HG03469 (cell line): ENCODE data around the gene STIM1.

Source experiments
- ATAC-seq: cut with Tn5 transposase; IDR thresholded peaks from one replicate; pipeline ENCODE4 v1.9.1; 2021; ENCODE audit warnings: mild to moderate bottlenecking, moderate library complexity, moderate number of reproducible peaks; ENCODE audit not compliant: unreplicated experiment

Gene STIM1

DNA sequence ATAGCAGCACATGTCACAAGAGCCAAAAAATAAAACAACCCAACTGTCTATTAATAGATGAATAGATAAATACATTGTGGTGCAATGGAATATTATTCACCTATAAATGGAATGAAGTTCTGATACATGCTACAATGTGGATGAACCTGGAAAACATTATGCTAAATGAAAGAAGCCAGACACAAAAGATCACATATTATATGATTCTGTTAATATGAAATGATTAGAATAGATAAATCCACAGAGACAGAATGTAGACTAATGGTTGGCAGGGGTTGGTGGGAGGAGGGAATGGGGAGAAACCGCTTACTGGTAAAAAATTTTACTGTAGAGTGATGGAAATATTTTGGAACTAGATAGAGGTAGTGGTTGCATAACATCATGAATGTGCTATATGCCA lies 206.2 kb downstream of the STIM1 start:
- no peak for ATAC-seq

DNA sequence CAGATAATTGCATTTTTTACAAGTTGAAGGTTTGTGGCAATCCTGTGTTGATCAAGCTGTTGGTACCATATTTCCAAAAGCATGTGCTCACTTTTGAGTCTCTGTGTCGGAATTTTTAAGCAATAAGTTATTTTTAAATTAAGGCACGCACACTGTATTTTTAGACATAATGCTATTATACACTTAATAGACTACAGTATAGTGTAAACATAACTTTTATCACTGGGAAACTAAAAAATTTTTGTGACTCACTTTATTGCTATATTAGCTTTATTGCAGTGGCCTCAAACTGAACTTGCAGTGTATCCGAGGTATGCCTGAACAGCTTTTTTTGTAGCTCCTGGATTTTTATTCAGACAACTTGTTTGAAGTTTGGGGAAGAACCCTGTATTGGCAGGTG lies 207.9 kb downstream of the STIM1 start:
- ATAC-seq, result no peak

GRCh38 chr11:4064278-4064955 lies 209.0 kb downstream of the STIM1 start:
- no peak for ATAC-seq

DNA sequence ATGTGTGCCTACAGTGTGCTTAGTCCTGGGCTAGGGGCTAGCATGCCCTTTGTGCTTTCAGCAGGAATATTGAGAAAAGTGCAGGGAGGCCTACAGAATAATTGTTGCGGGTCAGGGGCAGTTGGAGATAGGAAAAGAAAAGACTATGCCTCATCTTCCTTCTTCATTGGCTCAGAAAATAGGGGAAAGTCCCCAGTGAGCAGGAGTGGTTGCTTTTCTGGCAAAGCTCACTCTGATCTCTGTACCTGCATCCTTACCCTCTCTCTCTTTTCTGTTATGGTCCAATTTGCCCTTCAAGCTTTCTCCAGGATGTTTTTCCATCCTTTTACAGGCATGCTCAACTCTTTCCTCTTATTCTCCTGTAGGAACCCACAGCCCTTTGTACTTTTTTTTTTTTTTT lies 209.6 kb downstream of the STIM1 start:
- no peak for ATAC-seq

DNA sequence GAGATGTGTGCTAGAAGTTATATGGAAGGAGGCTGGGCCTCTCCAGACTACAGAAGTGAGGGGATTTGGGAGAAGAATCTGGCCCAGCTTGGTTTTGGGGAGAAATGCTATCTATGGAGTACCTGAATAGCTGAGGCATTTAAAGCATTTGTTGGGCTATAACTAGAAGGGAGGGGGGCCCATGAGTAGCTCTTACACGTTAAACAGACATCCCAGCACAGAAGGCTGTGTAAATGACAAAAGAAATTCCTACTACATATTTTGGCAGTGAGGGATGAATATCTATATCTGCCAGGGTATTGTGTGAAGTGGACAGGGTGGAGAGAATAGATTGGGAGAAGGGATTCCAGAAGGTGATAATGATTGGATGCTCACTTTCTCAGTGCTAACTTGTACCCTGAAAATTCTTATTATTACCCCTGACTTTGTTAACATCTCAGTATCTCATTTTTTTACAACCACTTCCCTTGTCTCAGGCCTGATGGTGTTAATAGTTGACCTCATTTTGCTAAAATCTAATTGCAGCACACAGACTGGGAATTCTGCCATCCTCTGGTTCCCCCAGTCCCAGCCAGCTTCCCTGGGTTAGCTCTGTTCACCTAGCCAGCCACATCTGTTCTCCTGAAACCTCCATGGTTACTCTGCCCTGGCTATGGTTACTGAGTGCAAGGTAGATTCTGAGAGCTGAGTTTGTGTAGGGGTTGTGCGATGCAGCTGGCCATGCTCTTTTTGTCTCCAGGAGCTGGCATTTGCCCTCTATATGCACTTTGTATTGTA lies 210.3 kb downstream of the STIM1 start:
- no peak for ATAC-seq

GRCh38 chr11:4066910-4067309 lies 211.4 kb downstream of the STIM1 start:
- no peak for ATAC-seq

DNA sequence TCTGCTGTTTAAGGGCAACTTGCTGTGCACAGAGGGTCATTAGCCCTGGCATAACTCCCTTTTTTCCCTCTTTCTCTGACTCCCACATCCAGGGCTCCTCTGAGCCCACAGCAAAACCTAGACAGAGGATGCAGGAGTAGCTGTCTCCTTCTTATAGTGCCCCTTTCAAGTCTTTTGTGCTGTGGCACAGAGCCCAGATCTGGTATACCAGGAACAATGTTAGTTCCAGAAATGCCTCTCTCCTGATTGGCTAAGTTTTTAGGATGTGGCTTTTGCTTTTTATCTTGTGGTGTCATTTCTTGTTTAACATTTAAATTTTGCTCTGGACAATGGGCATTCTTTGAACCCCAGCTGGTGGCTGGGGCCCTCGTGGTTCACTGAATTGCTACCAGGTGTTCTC lies 213.5 kb downstream of the STIM1 start:
- no peak for ATAC-seq

DNA sequence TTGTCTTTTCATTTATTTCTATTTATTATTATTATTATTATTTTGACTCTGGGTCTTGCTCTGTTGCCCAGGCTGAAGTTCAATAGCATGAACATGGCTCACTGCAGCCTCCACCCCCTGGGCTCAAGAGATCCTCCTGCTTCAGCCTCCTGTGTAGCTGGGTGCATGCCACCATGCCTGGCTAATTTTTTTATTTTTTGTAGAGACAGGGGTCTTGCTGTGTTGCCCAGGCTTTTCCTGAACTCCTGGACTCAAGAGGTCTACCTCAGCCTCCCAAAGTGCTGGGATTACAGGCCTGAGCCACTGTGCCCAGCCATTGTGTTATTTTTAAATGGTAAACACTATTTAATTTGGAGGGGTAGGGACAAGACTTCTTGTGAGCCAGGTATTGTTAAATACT lies 215.9 kb downstream of the STIM1 start:
- no peak for ATAC-seq

GRCh38 chr11:4071914-4072313 lies 216.4 kb downstream of the STIM1 start:
- ATAC-seq, result no peak

DNA sequence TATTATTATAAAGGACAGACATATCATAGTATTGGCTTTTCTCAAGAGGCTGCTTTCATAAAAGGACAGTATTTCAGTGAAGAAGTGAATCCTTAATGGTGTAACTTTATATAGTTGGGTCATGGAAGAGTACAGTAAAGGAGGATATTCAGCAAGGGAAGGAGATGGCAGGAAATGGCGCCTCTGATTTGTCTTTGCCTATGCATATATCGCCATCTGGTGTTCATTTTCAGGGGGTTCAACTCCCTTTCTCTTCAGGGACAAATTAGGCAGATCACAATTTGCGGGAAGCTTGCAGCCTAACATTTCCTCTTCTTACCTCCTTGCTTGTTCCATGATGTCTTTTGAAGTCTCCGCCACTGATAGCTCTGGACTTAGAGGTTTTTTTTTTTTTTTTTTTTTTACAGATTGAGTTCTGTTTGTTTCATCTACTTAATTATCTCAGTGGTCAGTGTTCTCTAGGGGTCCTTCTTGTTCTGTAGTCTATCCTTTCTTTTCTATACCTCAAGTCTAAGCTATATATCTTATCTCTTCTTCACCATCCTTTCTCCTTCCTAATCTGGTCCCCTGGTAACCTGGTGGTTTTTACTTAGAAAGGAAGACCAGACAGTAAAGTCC lies 217.3 kb downstream of the STIM1 start:
- ATAC-seq, result no peak

DNA sequence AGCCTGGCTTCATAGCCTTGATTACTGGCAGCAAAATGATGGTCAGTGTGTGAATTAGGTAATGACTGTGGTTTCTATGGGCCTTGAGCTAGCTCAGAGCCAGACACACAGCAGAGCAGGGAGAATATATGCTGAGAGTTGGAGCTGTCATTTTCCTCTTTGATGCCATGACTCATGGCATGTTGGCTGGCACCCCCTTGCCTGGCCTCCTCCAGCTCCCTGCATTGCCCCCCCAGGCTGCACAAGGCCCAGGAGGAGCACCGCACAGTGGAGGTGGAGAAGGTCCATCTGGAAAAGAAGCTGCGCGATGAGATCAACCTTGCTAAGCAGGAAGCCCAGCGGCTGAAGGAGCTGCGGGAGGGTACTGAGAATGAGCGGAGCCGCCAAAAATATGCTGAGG lies 218.8 kb downstream of the STIM1 start:
- ATAC-seq, result no peak

DNA sequence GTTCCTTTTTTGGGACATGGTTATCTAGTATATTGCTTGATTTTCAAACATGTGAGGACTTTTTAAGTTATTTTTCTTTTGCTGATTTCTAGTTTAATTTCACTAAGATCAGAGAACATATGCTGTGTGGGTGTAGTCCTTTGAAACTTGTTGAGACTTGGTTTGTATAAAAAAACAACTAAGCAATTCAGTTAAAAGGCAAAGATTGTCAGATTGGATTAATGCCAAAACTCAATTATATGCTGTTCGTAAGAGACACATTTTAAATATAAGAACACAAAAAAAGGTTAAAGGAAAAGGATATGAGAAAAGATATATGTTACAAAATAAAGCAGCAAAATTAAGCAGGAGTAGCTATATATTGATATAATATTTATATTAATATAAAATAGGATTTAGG lies 221.3 kb downstream of the STIM1 start:
- ATAC-seq, result no peak

DNA sequence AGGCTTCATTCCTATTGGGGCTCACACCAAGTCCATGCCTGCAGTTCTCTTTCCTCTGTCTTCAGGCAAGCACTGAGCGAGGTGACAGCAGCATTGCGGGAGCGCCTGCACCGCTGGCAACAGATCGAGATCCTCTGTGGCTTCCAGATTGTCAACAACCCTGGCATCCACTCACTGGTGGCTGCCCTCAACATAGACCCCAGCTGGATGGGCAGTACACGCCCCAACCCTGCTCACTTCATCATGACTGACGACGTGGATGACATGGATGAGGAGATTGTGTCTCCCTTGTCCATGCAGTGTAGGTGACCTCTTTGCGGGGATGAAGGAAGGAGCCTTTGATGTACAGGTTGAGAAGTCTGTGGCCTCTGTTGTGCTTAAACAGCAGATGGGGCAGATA lies 227.7 kb downstream of the STIM1 start:
- ATAC-seq, result no peak

DNA sequence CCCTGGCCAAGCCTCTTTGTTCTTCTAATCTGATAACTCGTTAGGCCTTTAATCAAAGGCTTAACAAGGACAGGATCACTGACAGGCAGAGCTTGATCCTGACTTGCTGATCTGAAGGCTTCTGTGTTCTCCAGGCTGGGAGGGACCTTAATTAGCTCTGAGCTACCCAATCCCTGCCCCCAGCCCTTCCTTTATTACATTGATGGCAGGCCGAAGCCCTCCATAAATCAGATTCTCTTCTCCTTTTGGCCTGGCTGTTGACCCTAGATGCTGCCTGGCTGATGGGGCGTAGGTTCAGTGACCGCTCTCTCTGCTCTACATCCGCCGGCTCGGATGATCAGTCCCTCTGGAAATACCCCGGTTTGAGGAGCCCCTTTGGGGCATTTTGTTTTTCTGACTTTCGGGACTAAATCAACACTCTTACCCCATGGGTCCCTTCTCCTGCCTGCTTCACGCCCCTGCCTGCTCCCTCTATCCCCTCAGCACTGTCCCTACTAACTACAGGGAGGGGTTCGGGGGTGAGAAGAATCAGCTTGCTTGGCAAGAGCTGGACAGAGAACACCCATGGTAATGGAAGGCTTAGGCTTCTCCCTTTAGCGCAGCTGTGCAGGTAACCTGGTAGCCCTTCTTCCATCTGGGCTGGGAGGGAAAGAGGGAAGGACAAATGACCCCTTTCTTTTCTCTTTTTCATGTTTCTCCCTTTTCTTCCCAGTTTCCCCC lies 229.1 kb downstream of the STIM1 start:
- no peak for ATAC-seq

DNA sequence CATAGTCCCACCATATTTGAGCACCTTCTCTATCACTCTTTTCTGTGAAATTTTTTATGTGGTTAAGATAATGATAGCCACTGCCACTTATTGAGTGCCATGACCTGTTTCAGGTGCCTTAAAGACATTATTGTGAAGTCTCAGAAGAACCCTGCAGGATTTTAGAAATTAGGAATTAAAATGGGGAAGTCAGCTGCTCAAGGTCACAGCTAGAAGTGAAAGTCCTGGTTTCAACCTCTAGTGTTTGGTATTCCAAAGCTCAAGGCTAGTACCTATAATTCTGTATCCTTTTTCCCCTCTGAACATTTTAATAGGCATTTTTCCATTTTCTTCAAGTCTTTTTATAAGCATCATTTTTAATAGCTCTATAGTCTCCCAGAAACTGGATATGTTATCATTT lies 230.1 kb downstream of the STIM1 start:
- no peak for ATAC-seq

DNA sequence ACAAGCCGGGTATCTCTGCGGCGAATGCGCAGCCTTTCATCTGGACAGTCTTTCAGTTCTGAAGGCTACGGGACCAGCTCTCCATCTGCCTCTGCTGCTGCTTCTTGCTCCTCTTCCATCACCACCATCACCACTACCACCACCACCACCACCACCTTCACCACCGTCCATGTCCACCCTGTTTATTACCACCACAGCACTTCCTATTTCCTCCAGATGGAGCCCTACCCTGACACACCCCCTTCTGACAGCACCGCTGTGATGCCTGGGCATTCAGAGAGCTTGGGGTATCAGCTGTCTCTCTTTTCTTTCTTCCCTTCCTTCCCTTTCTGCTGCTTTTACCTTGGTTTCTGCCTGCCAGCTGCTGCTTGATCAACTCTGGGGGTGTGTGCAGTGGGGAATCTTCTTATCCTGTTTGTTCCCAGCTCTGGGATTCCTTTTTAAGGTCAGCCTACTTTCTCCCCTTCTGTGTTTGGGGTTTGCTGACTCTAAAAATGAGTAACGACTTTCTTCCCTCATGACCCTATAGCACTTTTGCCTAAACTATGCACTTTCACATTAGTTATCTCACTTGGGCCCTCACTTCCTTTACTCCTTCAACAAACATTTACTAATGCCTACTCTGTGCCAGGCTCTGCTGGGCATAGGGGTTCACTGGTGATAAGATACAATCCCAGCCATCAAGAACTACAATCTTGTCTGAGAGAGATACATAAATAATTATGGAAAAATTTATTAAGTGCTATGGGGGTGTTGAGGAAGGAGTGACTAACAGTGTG lies 231.3 kb downstream of the STIM1 start:
- no peak for ATAC-seq

DNA sequence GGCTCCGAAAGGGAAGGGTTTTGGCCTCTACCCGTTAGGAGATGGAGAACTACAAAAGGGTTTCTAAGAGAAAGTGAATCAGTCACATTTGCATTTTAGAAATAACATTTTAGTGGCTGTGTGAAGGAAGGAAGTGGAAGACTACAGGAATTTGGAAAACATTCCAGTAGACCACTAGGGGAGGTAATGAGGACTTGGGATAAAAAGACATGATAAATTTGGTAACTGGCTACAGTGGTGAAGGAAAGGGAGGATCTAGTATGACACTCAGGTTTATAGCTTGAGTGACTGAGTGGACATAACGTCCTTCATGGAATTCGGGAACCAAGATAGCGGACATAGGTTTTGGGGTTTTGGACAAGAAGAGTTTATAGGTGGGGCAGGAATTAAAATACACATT lies 232.1 kb downstream of the STIM1 start:
- ATAC-seq, result no peak

DNA sequence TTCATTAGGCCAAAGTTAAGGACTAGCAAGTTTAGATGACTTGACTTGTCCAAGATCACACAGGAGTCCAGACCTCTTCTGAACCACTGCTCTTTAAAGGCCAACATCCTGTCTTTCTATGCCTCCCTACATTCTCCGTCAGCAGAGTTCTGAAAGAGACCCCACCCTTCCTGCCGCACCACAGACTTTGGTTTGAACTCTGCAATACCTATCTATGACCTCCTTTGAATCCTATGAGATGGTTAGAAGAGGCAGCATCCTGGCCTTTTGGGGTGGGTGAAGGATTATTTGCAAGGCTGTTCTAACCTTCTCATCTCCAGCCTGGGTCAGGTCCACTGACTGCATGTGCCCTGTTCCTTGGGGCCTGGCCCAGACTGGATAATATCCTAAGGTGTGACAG lies 234.8 kb downstream of the STIM1 start:
- no peak for ATAC-seq

- ATAC-seq, result no peak
Observed at GRCh38 chr11:4092026-4092425, 236.6 kb downstream of the STIM1 start.

- no peak for ATAC-seq
Observed at GRCh38 chr11:4093519-4094347, 238.3 kb downstream of the STIM1 start.
